ENCODE data around the gene IL22RA1.

- no peak for TF ChIP-seq CTCF (conservative IDR thresholded peaks at IDR 0.05)
- no peak for TF ChIP-seq ZFX (IDR thresholded peaks at IDR 0.05)
These were observed 16.3 kb downstream of the IL22RA1 start for GRCh38 chr1:24126672-24127023.

Data from C4-2B (cell line).